ENCODE data around the gene CD6.

DNA sequence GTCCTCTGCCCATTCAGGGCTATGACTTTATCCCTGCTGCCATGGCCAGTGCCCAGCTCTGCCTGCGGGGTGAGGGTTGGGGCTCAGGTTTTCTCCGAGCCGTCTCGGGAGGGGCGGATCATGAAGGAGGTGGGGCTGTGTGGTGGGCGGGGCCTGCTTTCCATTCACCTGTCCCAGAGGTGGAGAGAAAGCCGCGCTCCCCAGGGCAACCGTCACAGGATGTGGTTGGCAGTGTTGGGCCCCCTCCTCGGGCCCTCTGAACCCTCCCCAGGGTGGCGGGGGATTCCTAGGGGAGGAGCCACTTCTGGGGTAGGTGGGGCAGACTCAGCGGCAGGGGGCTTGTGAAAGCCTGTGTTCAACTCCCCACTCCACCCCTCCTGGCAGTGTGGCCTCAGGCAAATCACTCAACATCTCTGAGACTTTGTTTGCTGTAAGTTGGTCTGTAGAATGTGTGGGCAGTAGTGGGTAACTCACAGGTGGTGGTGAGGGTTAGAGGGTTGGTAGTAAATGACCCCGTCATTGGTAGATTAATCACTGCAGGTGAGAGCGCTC, 50.3 kb downstream of the CD6 start:
- TF ChIP-seq, protein P1, sequence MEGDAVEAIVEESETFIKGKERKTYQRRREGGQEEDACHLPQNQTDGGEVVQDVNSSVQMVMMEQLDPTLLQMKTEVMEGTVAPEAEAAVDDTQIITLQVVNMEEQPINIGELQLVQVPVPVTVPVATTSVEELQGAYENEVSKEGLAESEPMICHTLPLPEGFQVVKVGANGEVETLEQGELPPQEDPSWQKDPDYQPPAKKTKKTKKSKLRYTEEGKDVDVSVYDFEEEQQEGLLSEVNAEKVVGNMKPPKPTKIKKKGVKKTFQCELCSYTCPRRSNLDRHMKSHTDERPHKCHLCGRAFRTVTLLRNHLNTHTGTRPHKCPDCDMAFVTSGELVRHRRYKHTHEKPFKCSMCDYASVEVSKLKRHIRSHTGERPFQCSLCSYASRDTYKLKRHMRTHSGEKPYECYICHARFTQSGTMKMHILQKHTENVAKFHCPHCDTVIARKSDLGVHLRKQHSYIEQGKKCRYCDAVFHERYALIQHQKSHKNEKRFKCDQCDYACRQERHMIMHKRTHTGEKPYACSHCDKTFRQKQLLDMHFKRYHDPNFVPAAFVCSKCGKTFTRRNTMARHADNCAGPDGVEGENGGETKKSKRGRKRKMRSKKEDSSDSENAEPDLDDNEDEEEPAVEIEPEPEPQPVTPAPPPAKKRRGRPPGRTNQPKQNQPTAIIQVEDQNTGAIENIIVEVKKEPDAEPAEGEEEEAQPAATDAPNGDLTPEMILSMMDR (IDR thresholded peaks at IDR 0.05; ENCODE audit: low read depth, low read length) = no peak
- no peak for TF ChIP-seq MYC (IDR thresholded peaks at IDR 0.05; ENCODE audit: low read depth, low read length)
